CD4-positive, alpha-beta T cell (primary cell): Measurements from ENCODE around the gene TMEM47. TPM values are rescaled to one million over a fixed set of nuclear protein-coding genes. Genes with fewer than 3 reads are reported as not detected.

Experiments used
- ATAC-seq: fragments of 200-7000 bp; cut with Tn5 transposase; one replicate; pipeline ENCODE4 v1.10.0; 2022; ENCODE audit warnings: mild to moderate bottlenecking; ENCODE audit not compliant: poor library complexity
- CTCF ChIA-PET: fragments of 350-600 bp; sonication (Branson Sonifier 250); formaldehyde crosslinking; loops from one replicate; lab custom pipeline; 2021; ENCODE audit warnings: antibody characterized with exemption, inconsistent platforms; lab: Charles Lee
- POLR2A ChIA-PET: fragments of 350-600 bp; sonication (Branson Sonifier 250); formaldehyde crosslinking; loops from one replicate; lab custom pipeline; 2021; ENCODE audit warnings: antibody characterized with exemption, inconsistent platforms; lab: Charles Lee
- DNase-seq, 14 experiments: peaks; one replicate each; pipeline ENCODE4 v3.0.0-alpha.2; 2013 to 2020; ENCODE audit warnings: mixed read lengths in 2 of 14
- H3K27ac ChIP-seq, 2 donors: one replicate each; pipeline versions ENCODE4 v1.5.1 to v1.7.0; 2013; ENCODE audit warnings: low read length in 2 of 2, low read depth in 1 of 2, mild to moderate bottlenecking in 1 of 2
- H3K27me3 ChIP-seq, 2 experiments: 1 replicate in 1 of 2; 2 replicates in 1 of 2; pipeline versions ENCODE4 v1.6.1 to v1.7.0; 2013; ENCODE audit warnings: low read length in 2 of 2, control low read depth in 1 of 2, mild to moderate bottlenecking in 1 of 2, moderate library complexity in 1 of 2; ENCODE audit not compliant: insufficient read depth in 2 of 2, control insufficient read depth in 1 of 2
- H3K36me3 ChIP-seq: one replicate; pipeline ENCODE4 v1.6.1; 2013; ENCODE audit warnings: low read length, control low read depth; ENCODE audit not compliant: insufficient read depth
- H3K4me1 ChIP-seq: one replicate; pipeline ENCODE4 v1.6.1; 2013; ENCODE audit warnings: low read length, control low read depth; ENCODE audit not compliant: insufficient read depth
- H3K4me3 ChIP-seq: one replicate; pipeline ENCODE4 v1.5.1; 2013; ENCODE audit warnings: mild to moderate bottlenecking, low read length, moderate library complexity
- H3K9me3 ChIP-seq, 2 experiments: 1 replicate in 1 of 2; 2 replicates in 1 of 2; pipeline versions ENCODE4 v1.6.1 to v1.7.0; 2013; ENCODE audit warnings: low read length in 2 of 2, mild to moderate bottlenecking in 2 of 2, control low read depth in 1 of 2, moderate library complexity in 1 of 2; ENCODE audit not compliant: control insufficient read depth in 1 of 2, insufficient read depth in 1 of 2
- H3K27ac Mint-ChIP-seq: one replicate; pipeline ENCODE4 v1.8.0; 2020; ENCODE audit warnings: mixed read lengths
- H3K27me3 Mint-ChIP-seq: one replicate; pipeline ENCODE4 v1.8.0; 2021; ENCODE audit warnings: mixed read lengths
- H3K36me3 Mint-ChIP-seq: one replicate; pipeline ENCODE4 v1.8.0; 2021; ENCODE audit warnings: low read depth, mixed read lengths
- H3K4me1 Mint-ChIP-seq: one replicate; pipeline ENCODE4 v1.8.0; 2021; ENCODE audit warnings: low read depth, mixed read lengths
- H3K4me3 Mint-ChIP-seq: one replicate; pipeline ENCODE4 v1.8.0; 2020; ENCODE audit warnings: mild to moderate bottlenecking, mixed read lengths
- H3K9me3 Mint-ChIP-seq: one replicate; pipeline ENCODE4 v1.8.0; 2020; ENCODE audit warnings: mixed read lengths
- intact Hi-C, 2 experiments: fragments of 100-400 bp; cut with DNase I in 1 of 2; cut with micrococcal nuclease in 1 of 2; formaldehyde crosslinking; loops; one replicate each; pipeline versions ENCODE4 v1.15.1 to v1.9.0; 2023 to 2025; cut with DNase I, micrococcal nuclease
- total RNA-seq, 174 experiments: library from RNA in 2 of 174; stranded (reverse) in 2 of 174; gene quantifications; one replicate each; pipeline ENCODE4 v1.2.3 and lab custom pipeline; 2021 to 2026
- TF ChIP-seq, protein P1 (sequence below): fragments of 200-600 bp; IDR thresholded peaks from one replicate; pipeline ENCODE4 v1.8.0; 2022; ENCODE audit warnings: antibody characterized with exemption, mild to moderate bottlenecking

TMEM47 gene
- total RNA-seq, 2 experiments from 2014 or later = not detected

GRCh38 chrX:34655501-34656455 lies 1.3 kb downstream of the TMEM47 start:
- Mint-ChIP-seq H3K27ac (no peak overlapping the region), H3K4me1 (no peaks in the 10 kb centered on the region), H3K4me3 (no peak overlapping the region), H3K36me3 (no peaks in the 10 kb centered on the region), H3K9me3 (no peaks in the 10 kb centered on the region), H3K27me3 (peaks cover 14% of the 10 kb centered on the region)
- peaks cover 6 to 21% of the 10 kb centered on the region in 2 experiments for H3K27me3 ChIP-seq
- intact Hi-C loops = no loop called here
- DNase-seq (no peak), ATAC-seq (no peak)
- no peaks in the 10 kb centered on the region for H3K4me1 ChIP-seq
- ChIA-PET CTCF (no interaction called here), POLR2A (no interaction called here)
- no peak overlapping the region for H3K4me3 ChIP-seq
- TF ChIP-seq, protein P1, sequence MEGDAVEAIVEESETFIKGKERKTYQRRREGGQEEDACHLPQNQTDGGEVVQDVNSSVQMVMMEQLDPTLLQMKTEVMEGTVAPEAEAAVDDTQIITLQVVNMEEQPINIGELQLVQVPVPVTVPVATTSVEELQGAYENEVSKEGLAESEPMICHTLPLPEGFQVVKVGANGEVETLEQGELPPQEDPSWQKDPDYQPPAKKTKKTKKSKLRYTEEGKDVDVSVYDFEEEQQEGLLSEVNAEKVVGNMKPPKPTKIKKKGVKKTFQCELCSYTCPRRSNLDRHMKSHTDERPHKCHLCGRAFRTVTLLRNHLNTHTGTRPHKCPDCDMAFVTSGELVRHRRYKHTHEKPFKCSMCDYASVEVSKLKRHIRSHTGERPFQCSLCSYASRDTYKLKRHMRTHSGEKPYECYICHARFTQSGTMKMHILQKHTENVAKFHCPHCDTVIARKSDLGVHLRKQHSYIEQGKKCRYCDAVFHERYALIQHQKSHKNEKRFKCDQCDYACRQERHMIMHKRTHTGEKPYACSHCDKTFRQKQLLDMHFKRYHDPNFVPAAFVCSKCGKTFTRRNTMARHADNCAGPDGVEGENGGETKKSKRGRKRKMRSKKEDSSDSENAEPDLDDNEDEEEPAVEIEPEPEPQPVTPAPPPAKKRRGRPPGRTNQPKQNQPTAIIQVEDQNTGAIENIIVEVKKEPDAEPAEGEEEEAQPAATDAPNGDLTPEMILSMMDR = no peak
- no peaks in the 10 kb centered on the region for H3K36me3 ChIP-seq
- no peak overlapping the region for H3K27ac ChIP-seq
- H3K9me3 ChIP-seq = no peaks in the 10 kb centered on the region

- Mint-ChIP-seq H3K27me3 (peaks cover 14% of the 10 kb centered on the region), H3K9me3 (no peaks in the 10 kb centered on the region), H3K4me3 (no peak overlapping the region), H3K27ac (no peak overlapping the region), H3K4me1 (no peaks in the 10 kb centered on the region), H3K36me3 (no peaks in the 10 kb centered on the region)
- Histone ChIP-seq H3K36me3 (no peaks in the 10 kb centered on the region), H3K27ac (no peak overlapping the region), H3K4me3 (no peak overlapping the region), H3K27me3 (peaks cover 6 to 21% of the 10 kb centered on the region in 2 experiments), H3K4me1 (no peaks in the 10 kb centered on the region), H3K9me3 (no peaks in the 10 kb centered on the region)
- POLR2A ChIA-PET = no interaction called here
- TF ChIP-seq, protein P1 = no peak
- CTCF ChIA-PET = no interaction called here
- intact Hi-C loops = no loop called here
- DNase-seq (no peak), ATAC-seq (no peak)
These were observed 2.2 kb downstream of the TMEM47 start for GRCh38 chrX:34654696-34655490.

DNA sequence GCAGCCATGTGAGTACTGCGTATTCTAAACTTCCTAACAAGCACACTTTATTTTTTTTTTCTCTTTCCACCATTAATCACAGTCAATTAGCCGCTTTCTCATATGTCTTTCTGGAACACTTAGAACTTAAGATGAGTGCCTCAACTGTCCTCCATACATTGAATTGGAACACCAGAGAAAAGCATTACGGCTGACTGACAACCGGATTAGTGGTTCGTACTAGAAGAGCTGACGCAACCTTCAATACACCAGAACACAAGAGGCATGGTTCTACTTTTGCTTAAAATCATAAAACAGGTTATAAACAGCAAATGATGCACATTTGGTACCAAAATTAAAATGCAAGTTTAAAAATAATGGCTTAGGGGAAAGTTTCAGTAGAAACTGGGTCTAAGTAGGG lies 3.3 kb downstream of the TMEM47 start:
- H3K9me3 ChIP-seq = no peaks in the 10 kb centered on the region
- ChIA-PET CTCF (no interaction called here), POLR2A (no interaction called here)
- TF ChIP-seq, protein P1 = no peak
- Mint-ChIP-seq H3K36me3 (no peaks in the 10 kb centered on the region), H3K27me3 (peaks cover 14% of the 10 kb centered on the region), H3K4me3 (no peak overlapping the region), H3K4me1 (no peaks in the 10 kb centered on the region), H3K27ac (no peak overlapping the region), H3K9me3 (no peaks in the 10 kb centered on the region)
- no peak overlapping the region for H3K4me3 ChIP-seq
- peaks cover 6 to 19% of the 10 kb centered on the region in 2 experiments for H3K27me3 ChIP-seq
- no peaks in the 10 kb centered on the region for H3K36me3 ChIP-seq
- no peak overlapping the region for H3K27ac ChIP-seq
- DNase-seq (no peak), ATAC-seq (no peak)
- intact Hi-C loops = no loop called here
- H3K4me1 ChIP-seq = no peaks in the 10 kb centered on the region
